PFSK-1 (cell line): ENCODE results near the gene CAPN10.

ENCODE experiments used
- POLR2AphosphoS5 ChIP-seq: IDR thresholded peaks from 2 replicates; pipeline ENCODE4 v1.6.1; 2012; ENCODE audit warnings: low read depth, mild to moderate bottlenecking, control low read depth, low read length, moderate library complexity
- REST ChIP-seq, 2 experiments: IDR thresholded peaks; 2 replicates each; pipeline versions ENCODE4 v1.6.1 to v1.8.0; 2011 to 2012; ENCODE audit warnings: low read depth in 2 of 2, low read length in 2 of 2, control low read depth in 1 of 2, inconsistent platforms in 1 of 2, mild to moderate bottlenecking in 1 of 2, moderate library complexity in 1 of 2; ENCODE audit not compliant: insufficient read depth in 1 of 2
- SIN3A ChIP-seq: IDR thresholded peaks from 2 replicates; pipeline ENCODE4 v1.6.1; 2012; ENCODE audit warnings: mild to moderate bottlenecking, low read length, moderate library complexity, borderline replicate concordance; ENCODE audit not compliant: insufficient read depth

GRCh38 chr2:240620149-240620731 lies 33.7 kb downstream of the CAPN10 start:
- no peak for TF ChIP-seq SIN3A
- no peak for TF ChIP-seq POLR2AphosphoS5
- no peak for TF ChIP-seq REST (IDR thresholded peaks at IDR 0.05; ENCODE audit: insufficient read depth in 1 of 2, low read depth in 2 of 2, low read length in 2 of 2)
